ENCODE measurements around the gene CCL24. TPM values are rescaled to one million over a fixed set of nuclear protein-coding genes. Genes with fewer than 3 reads are reported as not detected.
"Not testable (repeated sequence)": the region's sequence is repeated elsewhere in the genome, so short reads cannot be mapped to it uniquely, and the experiment has no call there.

Gene CCL24
- polyA plus RNA-seq, 2 donors = 0.68 TPM; not detected in 1

GRCh38 chr7:75793676-75794075 is 19.9 kb downstream of the CCL24 start:
- no peaks in the 10 kb centered on the region for H3K27me3 ChIP-seq (ENCODE audit: control insufficient read depth in 1 of 2, insufficient read depth in 2 of 2, low read length in 2 of 2)
- no peaks in the 10 kb centered on the region for H3K9me3 ChIP-seq (ENCODE audit: control insufficient read depth in 2 of 2, insufficient read depth in 1 of 2, low read depth in 1 of 2, low read length in 1 of 2)
- no peak overlapping the region for H3K27ac ChIP-seq (ENCODE audit: low read depth in 2 of 2, low read length in 1 of 2)
- no peaks in the 10 kb centered on the region for H3K36me3 ChIP-seq (ENCODE audit: control insufficient read depth in 2 of 2, insufficient read depth in 2 of 2, low read length in 1 of 2)
- H3K4me1 ChIP-seq (ENCODE audit: control insufficient read depth in 2 of 2, insufficient read depth in 2 of 2, low read length in 1 of 2) = peaks cover 0 to 3% of the 10 kb centered on the region in 2 donors
- WGBS, 2 donors = 91 to 98% methylated on average over 2 of the region's 2 CpGs
- no peak overlapping the region for H3K4me3 ChIP-seq (ENCODE audit: low read depth in 1 of 2, low read length in 2 of 2)

GRCh38 chr7:75792567-75792966 is 21.0 kb downstream of the CCL24 start:
- H3K4me1 ChIP-seq (ENCODE audit: control insufficient read depth in 2 of 2, insufficient read depth in 2 of 2, low read length in 1 of 2); H3K9me3 ChIP-seq (ENCODE audit: control insufficient read depth in 2 of 2, insufficient read depth in 1 of 2, low read depth in 1 of 2, low read length in 1 of 2); H3K27me3 ChIP-seq (ENCODE audit: control insufficient read depth in 1 of 2, insufficient read depth in 2 of 2, low read length in 2 of 2); H3K27ac ChIP-seq (ENCODE audit: low read depth in 2 of 2, low read length in 1 of 2); H3K36me3 ChIP-seq (ENCODE audit: control insufficient read depth in 2 of 2, insufficient read depth in 2 of 2, low read length in 1 of 2); H3K4me3 ChIP-seq (ENCODE audit: low read depth in 1 of 2, low read length in 2 of 2): not testable (repeated sequence)
- 96 to 99% methylated on average over 5 of the region's 5 CpGs for WGBS, 2 donors

DNA sequence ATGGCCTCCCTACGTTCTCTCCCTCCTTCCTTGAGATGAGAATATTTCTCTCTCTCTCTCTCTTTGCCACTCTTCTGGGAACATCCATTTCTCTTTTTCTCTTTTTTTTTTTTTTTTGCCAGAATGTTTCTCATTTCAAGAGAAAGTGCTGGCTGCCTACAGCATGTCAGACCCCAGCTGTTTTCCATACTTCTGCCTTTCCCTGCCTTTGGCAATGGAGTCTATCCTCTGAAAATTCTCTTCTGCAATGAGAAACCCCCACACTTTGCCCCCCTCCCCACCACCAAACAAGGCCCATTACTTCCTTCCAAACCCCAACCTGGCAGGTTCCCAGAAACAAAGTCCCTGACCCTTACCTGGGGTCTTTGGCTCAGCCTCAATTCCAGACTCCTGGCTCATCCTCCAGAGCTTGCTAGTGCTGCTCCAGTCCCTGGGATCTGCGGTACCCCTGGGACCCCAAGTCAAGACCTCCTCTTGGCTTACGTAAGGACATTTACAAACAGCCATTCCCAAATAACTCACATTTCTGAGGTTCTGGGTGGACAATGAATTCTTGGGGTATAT is 24.2 kb downstream of the CCL24 start:
- no peak overlapping the region for H3K27ac ChIP-seq (ENCODE audit: low read depth in 2 of 2, low read length in 1 of 2)
- no peaks in the 10 kb centered on the region for H3K9me3 ChIP-seq (ENCODE audit: control insufficient read depth in 2 of 2, insufficient read depth in 1 of 2, low read depth in 1 of 2, low read length in 1 of 2)
- no peaks in the 10 kb centered on the region for H3K36me3 ChIP-seq (ENCODE audit: control insufficient read depth in 2 of 2, insufficient read depth in 2 of 2, low read length in 1 of 2)
- WGBS, 2 donors = 69 to 87% methylated on average over 3 of the region's 3 CpGs
- no peaks in the 10 kb centered on the region for H3K27me3 ChIP-seq (ENCODE audit: control insufficient read depth in 1 of 2, insufficient read depth in 2 of 2, low read length in 2 of 2)
- H3K4me3 ChIP-seq (ENCODE audit: low read depth in 1 of 2, low read length in 2 of 2) = no peak overlapping the region
- peaks cover 0 to 3% of the 10 kb centered on the region in 2 donors for H3K4me1 ChIP-seq (ENCODE audit: control insufficient read depth in 2 of 2, insufficient read depth in 2 of 2, low read length in 1 of 2)

GRCh38 chr7:75788154-75788847 is 25.3 kb downstream of the CCL24 start:
- H3K27ac ChIP-seq (ENCODE audit: low read depth in 2 of 2, low read length in 1 of 2); H3K4me1 ChIP-seq (ENCODE audit: control insufficient read depth in 2 of 2, insufficient read depth in 2 of 2, low read length in 1 of 2); H3K9me3 ChIP-seq (ENCODE audit: control insufficient read depth in 2 of 2, insufficient read depth in 1 of 2, low read depth in 1 of 2, low read length in 1 of 2); H3K27me3 ChIP-seq (ENCODE audit: control insufficient read depth in 1 of 2, insufficient read depth in 2 of 2, low read length in 2 of 2); H3K36me3 ChIP-seq (ENCODE audit: control insufficient read depth in 2 of 2, insufficient read depth in 2 of 2, low read length in 1 of 2); H3K4me3 ChIP-seq (ENCODE audit: low read depth in 1 of 2, low read length in 2 of 2): not testable (repeated sequence)
- 75% methylated on average over 14 of the region's 14 CpGs for WGBS, 2 donors

- not testable (repeated sequence) for H3K27me3 ChIP-seq (ENCODE audit: control insufficient read depth in 1 of 2, insufficient read depth in 2 of 2, low read length in 2 of 2); H3K27ac ChIP-seq (ENCODE audit: low read depth in 2 of 2, low read length in 1 of 2); H3K36me3 ChIP-seq (ENCODE audit: control insufficient read depth in 2 of 2, insufficient read depth in 2 of 2, low read length in 1 of 2); H3K9me3 ChIP-seq (ENCODE audit: control insufficient read depth in 2 of 2, insufficient read depth in 1 of 2, low read depth in 1 of 2, low read length in 1 of 2); H3K4me3 ChIP-seq (ENCODE audit: low read depth in 1 of 2, low read length in 2 of 2); H3K4me1 ChIP-seq (ENCODE audit: control insufficient read depth in 2 of 2, insufficient read depth in 2 of 2, low read length in 1 of 2)
- 89 to 91% methylated on average over 5 of the region's 5 CpGs for WGBS, 2 donors
These were observed 30.5 kb downstream of the CCL24 start for GRCh38 chr7:75783058-75783457.

GRCh38 chr7:75780647-75781273 is 32.8 kb downstream of the CCL24 start:
- whole genome bisulfite sequencing, 2 donors = 73 to 85% methylated on average over 14 of the region's 14 CpGs
- H3K27me3 ChIP-seq (ENCODE audit: control insufficient read depth in 1 of 2, insufficient read depth in 2 of 2, low read length in 2 of 2); H3K4me3 ChIP-seq (ENCODE audit: low read depth in 1 of 2, low read length in 2 of 2); H3K27ac ChIP-seq (ENCODE audit: low read depth in 2 of 2, low read length in 1 of 2); H3K4me1 ChIP-seq (ENCODE audit: control insufficient read depth in 2 of 2, insufficient read depth in 2 of 2, low read length in 1 of 2); H3K9me3 ChIP-seq (ENCODE audit: control insufficient read depth in 2 of 2, insufficient read depth in 1 of 2, low read depth in 1 of 2, low read length in 1 of 2); H3K36me3 ChIP-seq (ENCODE audit: control insufficient read depth in 2 of 2, insufficient read depth in 2 of 2, low read length in 1 of 2): not testable (repeated sequence)

GRCh38 chr7:75779516-75779915 is 34.1 kb downstream of the CCL24 start:
- H3K36me3 ChIP-seq (ENCODE audit: control insufficient read depth in 2 of 2, insufficient read depth in 2 of 2, low read length in 1 of 2); H3K4me1 ChIP-seq (ENCODE audit: control insufficient read depth in 2 of 2, insufficient read depth in 2 of 2, low read length in 1 of 2); H3K9me3 ChIP-seq (ENCODE audit: control insufficient read depth in 2 of 2, insufficient read depth in 1 of 2, low read depth in 1 of 2, low read length in 1 of 2); H3K27me3 ChIP-seq (ENCODE audit: control insufficient read depth in 1 of 2, insufficient read depth in 2 of 2, low read length in 2 of 2); H3K27ac ChIP-seq (ENCODE audit: low read depth in 2 of 2, low read length in 1 of 2); H3K4me3 ChIP-seq (ENCODE audit: low read depth in 1 of 2, low read length in 2 of 2): not testable (repeated sequence)
- WGBS, 2 donors = 64 to 69% methylated on average over 11 of the region's 11 CpGs

GRCh38 chr7:75779035-75779434 is 34.6 kb downstream of the CCL24 start:
- H3K27me3 ChIP-seq (ENCODE audit: control insufficient read depth in 1 of 2, insufficient read depth in 2 of 2, low read length in 2 of 2); H3K4me1 ChIP-seq (ENCODE audit: control insufficient read depth in 2 of 2, insufficient read depth in 2 of 2, low read length in 1 of 2); H3K4me3 ChIP-seq (ENCODE audit: low read depth in 1 of 2, low read length in 2 of 2); H3K9me3 ChIP-seq (ENCODE audit: control insufficient read depth in 2 of 2, insufficient read depth in 1 of 2, low read depth in 1 of 2, low read length in 1 of 2); H3K36me3 ChIP-seq (ENCODE audit: control insufficient read depth in 2 of 2, insufficient read depth in 2 of 2, low read length in 1 of 2); H3K27ac ChIP-seq (ENCODE audit: low read depth in 2 of 2, low read length in 1 of 2): not testable (repeated sequence)
- WGBS, 2 donors = 64 to 69% methylated on average over 11 of the region's 11 CpGs

DNA sequence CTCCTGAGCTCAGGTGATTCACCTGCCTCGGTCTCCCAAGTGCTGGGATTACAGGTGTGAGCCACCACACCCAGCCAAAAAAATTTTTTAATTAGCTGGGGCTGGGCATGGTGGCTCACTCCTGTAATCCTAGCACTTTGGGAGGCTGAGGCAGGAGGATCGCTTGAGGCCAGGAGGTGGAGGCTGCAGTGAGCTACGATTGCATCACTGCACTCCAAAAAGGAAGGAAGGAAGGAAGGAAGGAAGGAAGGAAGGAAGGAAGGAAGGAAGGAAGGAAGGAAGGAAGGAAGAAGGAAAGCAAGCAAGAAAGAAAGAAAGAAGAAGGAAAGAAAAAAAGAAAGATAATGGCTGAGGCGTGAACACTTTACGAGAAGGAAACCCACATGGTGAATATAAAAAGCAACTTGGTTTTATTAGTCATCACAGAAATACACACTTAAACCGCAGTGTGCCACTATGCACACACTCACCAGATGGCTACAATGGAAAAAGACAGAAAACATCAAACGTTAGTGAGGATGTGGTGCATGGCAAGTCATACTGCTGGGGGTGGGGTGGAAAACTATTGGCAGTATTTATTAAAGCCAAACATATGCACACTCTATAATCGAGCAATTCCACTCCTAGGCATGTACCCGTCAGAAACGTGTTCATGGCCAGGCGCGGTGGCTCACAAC is 37.2 kb downstream of the CCL24 start:
- Histone ChIP-seq H3K4me3 (ENCODE audit: low read depth in 1 of 2, low read length in 2 of 2) (no peak overlapping the region), H3K36me3 (ENCODE audit: control insufficient read depth in 2 of 2, insufficient read depth in 2 of 2, low read length in 1 of 2) (no peaks in the 10 kb centered on the region), H3K27me3 (ENCODE audit: control insufficient read depth in 1 of 2, insufficient read depth in 2 of 2, low read length in 2 of 2) (no peaks in the 10 kb centered on the region), H3K4me1 (ENCODE audit: control insufficient read depth in 2 of 2, insufficient read depth in 2 of 2, low read length in 1 of 2) (no peaks in the 10 kb centered on the region), H3K27ac (ENCODE audit: low read depth in 2 of 2, low read length in 1 of 2) (no peak overlapping the region), H3K9me3 (ENCODE audit: control insufficient read depth in 2 of 2, insufficient read depth in 1 of 2, low read depth in 1 of 2, low read length in 1 of 2) (no peaks in the 10 kb centered on the region)
- WGBS, 2 donors = 63 to 72% methylated on average over 12 of the region's 12 CpGs
